GM21825 (cell line): ENCODE data around the gene CACNB1.

Experiments
- ATAC-seq: cut with Tn5 transposase; IDR thresholded peaks from one replicate; pipeline ENCODE4 v1.9.1; 2021; ENCODE audit warnings: mild to moderate bottlenecking, moderate library complexity; ENCODE audit not compliant: unreplicated experiment

CACNB1 gene

DNA sequence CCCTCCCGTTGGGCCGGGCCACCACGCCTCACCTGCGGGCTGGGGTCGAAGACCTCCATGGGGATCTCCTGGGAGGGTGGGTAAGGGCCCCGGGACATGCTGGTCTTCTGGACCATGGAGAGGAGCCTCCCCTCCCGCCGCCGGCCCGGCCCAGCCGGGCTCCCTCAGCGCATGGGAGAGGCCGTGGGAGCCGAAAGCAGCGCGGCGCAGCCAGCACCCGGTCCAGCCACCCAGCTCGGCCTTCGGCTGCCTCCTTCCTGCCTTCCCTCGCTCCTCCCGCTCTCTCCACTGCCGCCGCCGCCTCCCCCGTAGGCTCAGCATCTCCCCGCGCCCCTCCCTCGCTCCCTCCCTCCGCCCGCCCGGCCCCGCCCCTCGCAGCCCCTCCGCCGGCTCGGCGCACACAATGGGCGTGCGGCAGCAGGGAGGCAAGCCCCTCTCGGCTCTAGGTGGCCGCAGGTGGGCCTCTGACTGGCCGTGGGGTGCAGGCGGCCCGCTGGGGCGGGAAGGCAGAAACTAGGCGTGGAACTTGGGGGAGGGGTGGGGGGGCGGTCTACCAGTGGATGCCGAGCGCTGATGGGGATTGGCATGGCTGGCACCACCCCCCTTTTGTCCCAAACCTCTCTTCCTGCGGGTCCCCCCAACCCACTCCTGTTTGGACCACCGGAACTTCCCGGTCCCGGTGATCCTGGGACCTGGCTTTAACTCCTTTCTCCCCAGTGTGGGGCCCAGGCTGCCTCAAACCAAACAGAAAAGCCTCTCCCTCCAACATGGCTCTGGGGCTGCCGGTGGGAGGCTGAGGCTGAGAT is at the start of gene CACNB1:
TSS of gene CACNB1 (minus strand) at position 290 of the 806 bp plus-strand sequence. CDS start at position 116, 174 bp downstream.
- ATAC-seq: no peak

DNA sequence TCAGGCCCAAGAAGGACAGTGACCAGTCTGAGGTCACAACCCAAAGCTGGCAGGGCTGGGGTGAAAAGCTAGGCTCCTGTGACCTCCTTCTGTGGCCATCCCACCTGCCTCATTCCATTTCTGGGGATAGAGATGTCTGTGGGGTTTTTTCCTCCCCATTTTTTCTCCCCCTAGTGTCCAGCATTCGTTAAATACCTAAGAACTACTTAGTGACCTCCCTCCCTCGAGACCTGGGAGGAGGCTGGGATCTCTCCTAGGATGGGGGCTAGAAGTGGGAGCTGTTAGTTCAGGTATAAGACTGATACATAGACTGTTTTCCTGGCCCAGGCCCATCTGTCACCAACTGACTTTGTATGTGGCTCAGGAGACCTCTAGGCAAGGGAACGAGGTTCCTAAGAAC is 48.8 kb upstream of the CACNB1 start:
- no peak for ATAC-seq

DNA sequence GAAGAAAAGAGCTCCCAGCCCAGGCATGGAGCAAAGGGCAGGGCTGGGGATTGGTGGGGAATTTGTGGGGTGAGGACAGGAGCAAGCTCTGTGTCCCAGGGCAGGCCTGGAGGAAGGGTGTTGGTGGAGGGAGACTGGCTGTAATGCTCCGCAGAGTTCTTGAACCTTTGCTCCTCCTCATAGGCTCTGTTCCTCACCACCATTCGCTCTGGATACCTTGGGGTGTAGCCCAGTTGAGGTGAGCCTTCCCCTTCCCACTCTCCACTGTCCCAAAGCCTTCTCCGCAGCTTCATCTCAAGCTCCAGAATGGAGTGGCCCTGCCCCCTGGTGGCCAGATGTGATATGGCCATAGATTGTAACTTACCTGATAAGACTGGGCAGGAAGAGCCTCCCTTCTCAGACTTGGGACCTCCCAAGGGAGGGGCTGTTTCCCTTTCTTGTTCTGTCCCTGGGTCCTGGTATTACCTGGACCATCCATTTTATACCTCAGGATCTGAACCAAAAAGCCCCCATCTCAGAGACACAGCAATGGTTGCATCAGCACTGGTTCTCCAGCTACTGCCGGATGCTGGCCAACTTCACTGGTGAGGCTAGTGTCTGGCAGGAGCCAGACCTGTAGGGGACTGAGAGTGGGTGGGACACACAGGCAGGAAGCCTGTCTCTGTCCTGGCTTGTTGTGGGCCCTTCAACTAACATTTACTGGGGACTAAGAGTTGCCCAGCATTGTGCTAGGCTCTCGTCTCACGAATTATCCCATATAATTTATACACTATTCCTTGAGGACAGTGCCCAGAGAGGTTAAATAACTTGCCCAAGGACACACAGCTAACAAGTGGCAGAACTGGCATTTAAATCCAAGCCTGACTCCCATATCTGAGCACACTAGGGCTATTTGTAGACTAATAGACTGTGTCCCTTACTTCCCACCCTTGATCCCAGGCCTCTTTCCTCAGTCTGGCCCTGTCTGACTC is 47.4 kb upstream of the CACNB1 start:
- ATAC-seq: peak; percentile 61

DNA sequence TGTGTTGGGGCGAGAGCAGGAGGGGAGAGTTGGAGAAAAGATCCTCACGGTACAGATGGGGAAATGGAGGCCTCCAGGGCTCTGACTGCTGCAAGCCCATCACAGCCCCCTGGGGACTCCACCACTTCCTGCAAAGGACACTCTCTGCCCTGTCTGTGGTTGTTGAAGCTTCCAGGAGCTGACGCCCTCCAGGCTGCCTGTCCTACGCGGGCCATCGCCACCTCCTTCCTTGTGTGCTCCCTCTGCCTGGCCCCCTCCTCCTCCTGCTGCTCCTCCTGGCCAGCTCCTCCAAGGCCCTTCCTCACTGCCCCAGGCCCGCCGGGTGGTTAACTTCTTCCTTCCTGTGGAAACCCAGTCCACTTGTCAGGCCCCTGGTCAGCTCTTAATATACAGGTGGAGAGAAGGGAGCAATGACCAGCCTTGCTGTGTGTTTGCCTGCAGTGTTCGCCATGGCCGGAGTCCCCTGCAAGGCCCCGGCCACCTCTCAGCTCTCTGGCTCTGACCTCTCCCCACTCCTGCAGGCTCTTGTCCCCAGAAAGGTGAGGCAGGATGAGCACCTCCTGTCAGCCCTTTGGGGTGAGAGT is 46.6 kb upstream of the CACNB1 start:
- ATAC-seq: no peak

GRCh38 chr17:39243155-39243554 is 45.7 kb upstream of the CACNB1 start:
- no peak for ATAC-seq

DNA sequence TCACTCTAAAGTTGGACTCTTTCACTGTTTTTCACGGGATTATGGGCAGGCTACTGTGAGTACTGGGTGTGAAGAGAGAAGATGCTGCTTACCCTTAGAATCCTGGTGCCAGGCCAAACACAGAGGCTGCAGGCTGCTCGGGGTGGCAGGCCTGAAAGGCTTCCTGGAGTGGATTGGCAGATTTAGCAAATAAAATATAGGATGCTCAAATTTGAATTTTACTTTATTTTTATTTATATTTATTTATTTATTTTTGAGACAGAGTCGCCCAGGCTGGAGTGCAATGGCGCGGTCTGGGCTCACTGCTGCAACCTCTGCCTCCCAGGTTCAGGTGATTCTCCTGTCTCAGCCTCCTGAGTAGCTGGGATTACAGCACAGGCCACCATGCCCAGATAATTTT is 43.2 kb upstream of the CACNB1 start:
- ATAC-seq: no peak

DNA sequence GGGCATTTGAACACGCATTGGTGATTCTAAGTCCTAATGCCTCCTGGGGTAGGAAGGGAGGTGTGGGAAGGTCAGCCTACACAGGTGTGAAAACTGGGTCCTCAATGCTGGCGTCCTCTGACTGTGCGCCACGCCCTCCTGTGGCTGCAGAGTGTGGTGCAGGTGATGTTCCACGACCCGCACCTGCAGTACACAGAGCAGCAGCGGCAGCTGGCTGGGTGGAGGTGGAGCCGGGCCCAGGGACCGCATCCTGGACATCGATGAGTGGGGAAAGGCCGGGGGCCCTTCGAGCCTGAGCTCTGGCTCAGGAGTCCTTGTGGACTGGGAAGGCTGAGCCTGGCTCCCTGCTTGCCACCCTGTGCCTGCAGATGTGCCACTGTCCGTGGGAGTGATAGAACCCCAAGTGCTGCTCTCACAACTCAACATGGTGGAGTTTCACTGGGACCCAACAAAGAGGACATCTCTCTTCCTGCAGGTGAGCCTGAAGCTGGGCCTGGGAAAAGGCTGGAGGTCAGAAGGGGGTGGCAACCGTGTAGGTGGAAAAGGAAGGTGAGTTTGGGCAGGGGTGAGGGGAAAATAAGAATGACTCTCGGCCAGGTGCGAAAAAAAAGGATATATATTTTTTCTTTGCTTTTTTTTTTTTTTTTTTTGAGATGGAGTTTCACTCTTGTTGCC is 42.3 kb upstream of the CACNB1 start:
- no peak for ATAC-seq

DNA sequence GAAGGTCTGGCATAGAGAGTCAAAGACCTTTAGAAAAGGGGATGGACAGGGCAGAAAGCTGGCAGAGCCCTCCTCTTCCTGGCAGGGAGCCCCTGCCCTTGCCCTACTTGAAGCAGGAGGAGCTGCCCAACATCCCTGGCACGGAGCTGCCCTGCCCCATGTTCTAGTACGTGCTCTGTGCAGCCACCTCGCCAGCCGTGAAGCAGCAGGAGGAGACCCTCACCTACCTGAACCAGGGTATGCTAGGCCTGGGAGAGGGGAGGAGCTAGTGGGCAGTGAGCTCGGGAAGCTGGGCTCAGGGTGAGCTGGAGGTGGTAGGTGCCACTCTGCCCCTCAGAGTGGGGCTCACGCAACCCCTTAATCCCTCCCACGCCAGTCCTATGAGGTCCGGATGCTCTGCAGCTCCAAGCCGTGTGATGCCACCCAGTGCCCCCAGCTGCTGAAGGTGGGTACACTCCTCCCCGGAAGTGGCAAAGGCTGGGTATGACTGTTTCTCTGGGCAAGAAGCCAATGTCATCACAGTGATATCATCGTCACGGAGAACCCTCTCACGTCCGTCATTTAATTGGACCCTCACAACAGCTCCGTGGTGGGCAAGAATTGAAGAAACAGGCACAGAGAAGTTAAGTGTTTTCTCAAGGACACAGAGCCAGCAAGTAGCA is 41.0 kb upstream of the CACNB1 start:
- ATAC-seq: no peak

GRCh38 chr17:39237586-39237985 is 40.1 kb upstream of the CACNB1 start:
- no peak for ATAC-seq

- no peak for ATAC-seq
Measured at GRCh38 chr17:39236981-39237441, 39.5 kb upstream of the CACNB1 start.

- no peak for ATAC-seq
Measured at GRCh38 chr17:39236450-39236927, 39.0 kb upstream of the CACNB1 start.

DNA sequence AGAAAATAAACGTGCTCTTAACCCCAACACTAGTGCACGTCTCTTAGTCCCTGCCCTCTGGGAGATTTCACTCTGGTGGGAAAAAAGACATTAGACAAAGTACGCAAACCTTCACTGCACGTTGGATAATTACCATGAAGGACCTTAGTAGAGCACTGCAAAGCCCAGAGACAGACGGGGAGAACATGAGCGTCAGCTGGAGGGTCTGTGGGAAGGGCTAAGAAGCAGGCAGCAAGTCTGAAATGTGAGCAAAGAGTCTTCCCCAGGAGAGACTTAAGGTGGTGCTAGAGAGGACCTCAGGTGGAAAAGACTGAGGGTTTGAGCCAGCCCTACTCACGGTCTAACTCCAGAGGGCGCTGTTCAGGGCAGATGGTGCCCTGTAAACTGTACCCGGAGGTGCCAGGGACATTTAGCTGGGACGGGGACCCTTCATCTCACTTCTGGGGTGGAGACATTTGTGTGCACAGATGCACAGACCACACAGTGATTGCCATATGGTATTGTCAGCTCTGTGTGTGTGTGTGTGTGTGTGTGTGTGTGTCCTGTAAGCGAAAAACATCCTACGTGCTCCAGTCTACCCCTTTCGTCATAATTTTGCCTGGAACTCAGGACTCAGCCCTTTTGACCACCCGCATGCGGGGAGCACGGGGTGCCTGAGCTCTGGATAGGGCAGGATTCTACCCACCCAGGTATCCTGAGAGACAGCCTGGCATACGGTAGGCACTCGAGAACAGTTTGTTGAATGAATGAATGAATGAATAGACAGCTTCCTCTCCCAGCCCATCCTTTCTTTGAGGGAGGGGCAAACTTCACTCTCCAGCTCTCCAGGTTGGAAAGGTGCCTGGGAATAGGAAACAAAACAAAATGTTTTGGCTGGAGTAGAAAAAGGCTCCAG is 38.3 kb upstream of the CACNB1 start:
- ATAC-seq: no peak

GRCh38 chr17:39231591-39232551 is 34.4 kb upstream of the CACNB1 start:
- ATAC-seq: no peak

GRCh38 chr17:39231091-39231561 is 33.7 kb upstream of the CACNB1 start:
- ATAC-seq: no peak

- ATAC-seq: no peak
Measured at GRCh38 chr17:39230361-39230760, 32.9 kb upstream of the CACNB1 start.

DNA sequence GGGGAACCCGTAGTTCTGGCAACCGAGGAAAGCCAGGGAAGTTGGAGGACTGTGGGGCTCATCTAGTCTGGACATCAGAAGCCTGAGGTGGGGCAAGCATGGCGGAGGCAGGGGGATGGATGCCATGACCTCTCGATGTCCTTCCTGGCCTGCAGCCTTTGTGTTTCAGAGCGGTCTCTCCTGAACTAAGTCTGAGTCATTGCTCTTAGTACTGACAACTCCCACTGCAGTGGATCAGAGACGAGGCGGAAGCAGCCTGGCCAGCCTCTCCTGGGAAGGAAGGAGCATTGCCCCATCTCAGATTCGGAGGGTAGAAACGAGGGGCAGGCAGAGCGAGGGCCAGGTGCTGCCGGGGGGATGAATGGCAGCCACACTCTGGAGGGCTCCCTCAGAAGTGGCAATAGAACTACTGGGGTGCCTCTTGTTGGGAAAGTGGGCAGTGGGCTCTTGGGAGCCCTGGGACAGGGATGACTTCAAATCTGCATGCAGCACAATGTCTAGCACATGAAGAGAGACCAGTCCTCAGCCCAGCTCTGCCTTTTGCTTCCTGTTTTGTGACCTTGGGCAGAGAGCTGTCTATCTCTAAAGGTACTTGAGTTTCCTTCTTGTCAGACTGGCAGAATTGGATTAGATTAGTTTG is 31.9 kb upstream of the CACNB1 start:
- ATAC-seq: no peak

DNA sequence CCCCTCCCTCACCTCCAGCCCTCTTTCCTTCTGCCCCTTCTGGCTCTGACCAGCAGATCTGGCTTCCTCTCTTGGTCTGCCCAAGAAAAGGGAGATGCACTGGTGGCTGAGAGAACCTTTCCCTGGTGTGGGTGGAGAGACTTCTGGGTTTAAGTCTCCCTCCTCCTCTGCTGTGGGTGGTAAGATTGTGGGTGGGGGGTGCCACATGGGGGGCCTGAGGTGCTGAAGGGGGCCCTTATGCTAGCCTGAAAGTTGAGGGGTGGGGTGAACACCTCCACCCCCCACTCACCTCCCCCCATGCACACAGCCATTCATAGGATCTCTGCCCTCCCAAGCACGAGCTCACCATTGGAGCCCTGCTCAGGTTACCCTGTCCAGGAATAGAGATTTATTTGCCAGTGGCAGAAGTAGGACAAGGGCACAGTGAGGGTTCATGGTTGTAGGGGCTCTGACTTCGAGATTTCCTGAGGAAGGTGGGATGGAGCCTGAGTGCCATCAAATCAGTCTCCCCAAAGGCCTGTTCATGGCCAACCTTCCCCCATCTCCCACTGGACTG is 30.0 kb upstream of the CACNB1 start:
- no peak for ATAC-seq
